ENCODE data around the gene MROH2A.

Gene MROH2A

GRCh38 chr2:233802132-233802815 is 24.1 kb downstream of the MROH2A start:
- Histone ChIP-seq H3K4me1 (ENCODE audit: control insufficient read depth, insufficient read depth, low read length, unreplicated experiment) (no peaks in the 10 kb centered on the region), H3K79me2 (ENCODE audit: control insufficient read depth, insufficient read depth, low read length, unreplicated experiment) (no peaks in the 10 kb centered on the region), H3K27ac (ENCODE audit: low read depth, low read length) (no peak overlapping the region), H3K4me3 (ENCODE audit: low read depth, low read length) (no peak overlapping the region), H3K27me3 (ENCODE audit: insufficient read depth, low read length) (peaks cover 44% of the 10 kb centered on the region), H3K36me3 (ENCODE audit: insufficient read depth, low read length) (no peaks in the 10 kb centered on the region), H2AFZ (ENCODE audit: low read length, unreplicated experiment) (no peak overlapping the region)

- H3K27ac ChIP-seq (ENCODE audit: low read depth, low read length), result no peak overlapping the region
- no peaks in the 10 kb centered on the region for H3K79me2 ChIP-seq (ENCODE audit: control insufficient read depth, insufficient read depth, low read length, unreplicated experiment)
- H3K4me3 ChIP-seq (ENCODE audit: low read depth, low read length), result no peak overlapping the region
- H3K27me3 ChIP-seq (ENCODE audit: insufficient read depth, low read length), result peaks cover 53% of the 10 kb centered on the region
- no peak overlapping the region for H2AFZ ChIP-seq (ENCODE audit: low read length, unreplicated experiment)
- H3K36me3 ChIP-seq (ENCODE audit: insufficient read depth, low read length), result no peaks in the 10 kb centered on the region
- H3K4me1 ChIP-seq (ENCODE audit: control insufficient read depth, insufficient read depth, low read length, unreplicated experiment), result no peaks in the 10 kb centered on the region
Measured at GRCh38 chr2:233803292-233803911, 25.3 kb downstream of the MROH2A start.

- Histone ChIP-seq H3K4me3 (ENCODE audit: low read depth, low read length) (no peak overlapping the region), H3K27me3 (ENCODE audit: insufficient read depth, low read length) (peaks cover 59% of the 10 kb centered on the region), H3K4me1 (ENCODE audit: control insufficient read depth, insufficient read depth, low read length, unreplicated experiment) (no peaks in the 10 kb centered on the region), H2AFZ (ENCODE audit: low read length, unreplicated experiment) (no peak overlapping the region), H3K79me2 (ENCODE audit: control insufficient read depth, insufficient read depth, low read length, unreplicated experiment) (no peaks in the 10 kb centered on the region), H3K27ac (ENCODE audit: low read depth, low read length) (no peak overlapping the region), H3K36me3 (ENCODE audit: insufficient read depth, low read length) (no peaks in the 10 kb centered on the region)
Measured at GRCh38 chr2:233803994-233804393, 25.9 kb downstream of the MROH2A start.

GRCh38 chr2:233807215-233807865 is 29.2 kb downstream of the MROH2A start:
- Histone ChIP-seq H3K27me3 (ENCODE audit: insufficient read depth, low read length) (peaks cover 76% of the 10 kb centered on the region), H3K36me3 (ENCODE audit: insufficient read depth, low read length) (no peaks in the 10 kb centered on the region), H3K27ac (ENCODE audit: low read depth, low read length) (no peak overlapping the region), H3K4me1 (ENCODE audit: control insufficient read depth, insufficient read depth, low read length, unreplicated experiment) (no peaks in the 10 kb centered on the region), H3K79me2 (ENCODE audit: control insufficient read depth, insufficient read depth, low read length, unreplicated experiment) (no peaks in the 10 kb centered on the region), H2AFZ (ENCODE audit: low read length, unreplicated experiment) (no peak overlapping the region), H3K4me3 (ENCODE audit: low read depth, low read length) (no peak overlapping the region)

GRCh38 chr2:233807966-233808935 is 30.1 kb downstream of the MROH2A start:
- no peaks in the 10 kb centered on the region for H3K36me3 ChIP-seq (ENCODE audit: insufficient read depth, low read length)
- H3K4me1 ChIP-seq (ENCODE audit: control insufficient read depth, insufficient read depth, low read length, unreplicated experiment), result no peaks in the 10 kb centered on the region
- H3K27ac ChIP-seq (ENCODE audit: low read depth, low read length), result no peak overlapping the region
- no peak overlapping the region for H3K4me3 ChIP-seq (ENCODE audit: low read depth, low read length)
- H3K27me3 ChIP-seq (ENCODE audit: insufficient read depth, low read length), result peaks cover 79% of the 10 kb centered on the region
- no peaks in the 10 kb centered on the region for H3K79me2 ChIP-seq (ENCODE audit: control insufficient read depth, insufficient read depth, low read length, unreplicated experiment)
- H2AFZ ChIP-seq (ENCODE audit: low read length, unreplicated experiment), result no peak overlapping the region

GRCh38 chr2:233810385-233810784 is 32.3 kb downstream of the MROH2A start:
- no peak overlapping the region for H3K4me3 ChIP-seq (ENCODE audit: low read depth, low read length)
- H3K27ac ChIP-seq (ENCODE audit: low read depth, low read length), result no peak overlapping the region
- no peaks in the 10 kb centered on the region for H3K79me2 ChIP-seq (ENCODE audit: control insufficient read depth, insufficient read depth, low read length, unreplicated experiment)
- peaks cover 62% of the 10 kb centered on the region for H3K27me3 ChIP-seq (ENCODE audit: insufficient read depth, low read length)
- H2AFZ ChIP-seq (ENCODE audit: low read length, unreplicated experiment), result no peak overlapping the region
- no peaks in the 10 kb centered on the region for H3K36me3 ChIP-seq (ENCODE audit: insufficient read depth, low read length)
- no peaks in the 10 kb centered on the region for H3K4me1 ChIP-seq (ENCODE audit: control insufficient read depth, insufficient read depth, low read length, unreplicated experiment)

- no peaks in the 10 kb centered on the region for H3K36me3 ChIP-seq (ENCODE audit: insufficient read depth, low read length)
- H3K27me3 ChIP-seq (ENCODE audit: insufficient read depth, low read length), result peaks cover 56% of the 10 kb centered on the region
- H2AFZ ChIP-seq (ENCODE audit: low read length, unreplicated experiment), result no peak overlapping the region
- H3K4me3 ChIP-seq (ENCODE audit: low read depth, low read length), result no peak overlapping the region
- H3K79me2 ChIP-seq (ENCODE audit: control insufficient read depth, insufficient read depth, low read length, unreplicated experiment), result no peaks in the 10 kb centered on the region
- H3K27ac ChIP-seq (ENCODE audit: low read depth, low read length), result no peak overlapping the region
- H3K4me1 ChIP-seq (ENCODE audit: control insufficient read depth, insufficient read depth, low read length, unreplicated experiment), result no peaks in the 10 kb centered on the region
Measured at GRCh38 chr2:233811087-233811486, 33.0 kb downstream of the MROH2A start.

- H2AFZ ChIP-seq (ENCODE audit: low read length, unreplicated experiment), result no peak overlapping the region
- peaks cover 51% of the 10 kb centered on the region for H3K27me3 ChIP-seq (ENCODE audit: insufficient read depth, low read length)
- H3K4me1 ChIP-seq (ENCODE audit: control insufficient read depth, insufficient read depth, low read length, unreplicated experiment), result no peaks in the 10 kb centered on the region
- H3K36me3 ChIP-seq (ENCODE audit: insufficient read depth, low read length), result no peaks in the 10 kb centered on the region
- no peaks in the 10 kb centered on the region for H3K79me2 ChIP-seq (ENCODE audit: control insufficient read depth, insufficient read depth, low read length, unreplicated experiment)
- no peak overlapping the region for H3K4me3 ChIP-seq (ENCODE audit: low read depth, low read length)
- H3K27ac ChIP-seq (ENCODE audit: low read depth, low read length), result no peak overlapping the region
Measured at GRCh38 chr2:233811732-233812131, 33.6 kb downstream of the MROH2A start.

GRCh38 chr2:233813236-233814055 is 35.3 kb downstream of the MROH2A start:
- Histone ChIP-seq H2AFZ (ENCODE audit: low read length, unreplicated experiment) (no peak overlapping the region), H3K79me2 (ENCODE audit: control insufficient read depth, insufficient read depth, low read length, unreplicated experiment) (no peaks in the 10 kb centered on the region), H3K4me3 (ENCODE audit: low read depth, low read length) (no peak overlapping the region), H3K4me1 (ENCODE audit: control insufficient read depth, insufficient read depth, low read length, unreplicated experiment) (peaks cover 4% of the 10 kb centered on the region), H3K27me3 (ENCODE audit: insufficient read depth, low read length) (peaks cover 41% of the 10 kb centered on the region), H3K36me3 (ENCODE audit: insufficient read depth, low read length) (no peaks in the 10 kb centered on the region), H3K27ac (ENCODE audit: low read depth, low read length) (no peak overlapping the region)

Measured in ACC112 (cell line).